SK-N-SH treated with all-trans-retinoic acid at 6 μM for 48 hours (cell line): ENCODE measurements around the gene ARMH4.

ENCODE experiments used
- PPARA ChIP-seq: fragments of 250-450 bp; sonication (Bioruptor Pico); IDR thresholded peaks from 2 replicates; pipeline ENCODE4 v1.5.0; 2020; ENCODE audit warnings: mild to moderate bottlenecking, borderline replicate concordance
- TF ChIP-seq, protein P1 (sequence below): fragments of 250-450 bp; sonication (Bioruptor Pico); IDR thresholded peaks from 2 replicates; pipeline ENCODE4 v1.8.0; 2021; ENCODE audit warnings: low read depth, mild to moderate bottlenecking, moderate library complexity, borderline replicate concordance
- TF ChIP-seq, protein P2 (sequence below): fragments of 250-450 bp; sonication (Bioruptor Pico); IDR thresholded peaks from 2 replicates; pipeline ENCODE4 v1.8.0; 2020; ENCODE audit warnings: mild to moderate bottlenecking, moderate library complexity, borderline replicate concordance

DNA sequence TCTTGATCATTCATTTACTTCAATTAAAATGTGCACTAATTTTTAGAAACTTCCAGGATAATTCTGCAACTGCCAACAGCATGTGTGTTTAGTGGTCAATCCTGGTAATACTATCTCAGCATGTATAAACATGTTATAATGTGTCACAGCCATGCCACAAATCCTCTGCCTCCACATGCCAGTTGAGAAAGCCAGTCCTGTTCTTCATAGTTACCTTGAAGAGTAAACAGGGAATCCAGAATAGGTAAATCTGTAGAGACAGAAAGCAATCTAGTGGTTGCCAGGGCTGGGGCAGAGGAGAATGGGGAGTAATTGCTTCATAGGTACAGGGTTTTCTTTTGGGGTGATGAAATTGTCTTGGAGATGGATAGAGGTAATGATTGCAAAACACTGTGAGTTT lies 85.9 kb downstream of the ARMH4 start:
- TF ChIP-seq, protein P1, sequence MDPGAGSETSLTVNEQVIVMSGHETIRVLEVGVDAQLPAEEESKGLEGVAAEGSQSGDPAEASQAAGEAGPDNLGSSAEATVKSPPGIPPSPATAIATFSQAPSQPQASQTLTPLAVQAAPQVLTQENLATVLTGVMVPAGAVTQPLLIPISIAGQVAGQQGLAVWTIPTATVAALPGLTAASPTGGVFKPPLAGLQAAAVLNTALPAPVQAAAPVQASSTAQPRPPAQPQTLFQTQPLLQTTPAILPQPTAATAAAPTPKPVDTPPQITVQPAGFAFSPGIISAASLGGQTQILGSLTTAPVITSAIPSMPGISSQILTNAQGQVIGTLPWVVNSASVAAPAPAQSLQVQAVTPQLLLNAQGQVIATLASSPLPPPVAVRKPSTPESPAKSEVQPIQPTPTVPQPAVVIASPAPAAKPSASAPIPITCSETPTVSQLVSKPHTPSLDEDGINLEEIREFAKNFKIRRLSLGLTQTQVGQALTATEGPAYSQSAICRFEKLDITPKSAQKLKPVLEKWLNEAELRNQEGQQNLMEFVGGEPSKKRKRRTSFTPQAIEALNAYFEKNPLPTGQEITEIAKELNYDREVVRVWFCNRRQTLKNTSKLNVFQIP (CRISPR knock-in tag), result no peak
- TF ChIP-seq, protein P2, sequence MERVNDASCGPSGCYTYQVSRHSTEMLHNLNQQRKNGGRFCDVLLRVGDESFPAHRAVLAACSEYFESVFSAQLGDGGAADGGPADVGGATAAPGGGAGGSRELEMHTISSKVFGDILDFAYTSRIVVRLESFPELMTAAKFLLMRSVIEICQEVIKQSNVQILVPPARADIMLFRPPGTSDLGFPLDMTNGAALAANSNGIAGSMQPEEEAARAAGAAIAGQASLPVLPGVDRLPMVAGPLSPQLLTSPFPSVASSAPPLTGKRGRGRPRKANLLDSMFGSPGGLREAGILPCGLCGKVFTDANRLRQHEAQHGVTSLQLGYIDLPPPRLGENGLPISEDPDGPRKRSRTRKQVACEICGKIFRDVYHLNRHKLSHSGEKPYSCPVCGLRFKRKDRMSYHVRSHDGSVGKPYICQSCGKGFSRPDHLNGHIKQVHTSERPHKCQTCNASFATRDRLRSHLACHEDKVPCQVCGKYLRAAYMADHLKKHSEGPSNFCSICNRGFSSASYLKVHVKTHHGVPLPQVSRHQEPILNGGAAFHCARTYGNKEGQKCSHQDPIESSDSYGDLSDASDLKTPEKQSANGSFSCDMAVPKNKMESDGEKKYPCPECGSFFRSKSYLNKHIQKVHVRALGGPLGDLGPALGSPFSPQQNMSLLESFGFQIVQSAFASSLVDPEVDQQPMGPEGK (CRISPR knock-in tag), result no peak
- TF ChIP-seq PPARA (CRISPR knock-in tag), result no peak
